K562 (cell line): Measurements from ENCODE around the gene SRSF9. TPM values are rescaled to one million over a fixed set of nuclear protein-coding genes. Genes with fewer than 3 reads are reported as not detected.

Source experiments
- BRF1 ChIP-seq: IDR thresholded peaks from 3 replicates; pipeline ENCODE4 v1.6.1; 2011; ENCODE audit warnings: borderline replicate concordance, mild to moderate bottlenecking; ENCODE audit not compliant: insufficient read length; ENCODE audit errors: extremely low read depth
- DIDO1 ChIP-seq: fragments of 450-650 bp; IDR thresholded peaks from 2 replicates; pipeline ENCODE4 v1.6.1; 2016; ENCODE audit warnings: low read depth, missing biosample characterization, missing genetic modification characterization
- FOXM1 ChIP-seq, 2 experiments: fragments of 450-650 bp in 1 of 2; sonication (generic) in 1 of 2; formaldehyde crosslinking in 1 of 2; IDR thresholded peaks; 2 replicates each; pipeline versions ENCODE4 v1.6.1 to v1.9.0; 2017 to 2022; ENCODE audit warnings: low read depth in 2 of 2, mild to moderate bottlenecking in 2 of 2, missing genetic modification reagents in 1 of 2, moderate library complexity in 1 of 2
- GATAD2B ChIP-seq: fragments of 450-650 bp; IDR thresholded peaks from 2 replicates; pipeline ENCODE4 v1.6.1; 2017; ENCODE audit warnings: mild to moderate bottlenecking, borderline replicate concordance
- HDGF ChIP-seq: fragments of 450-650 bp; IDR thresholded peaks from 2 replicates; pipeline ENCODE4 v1.6.1; 2016
- MAFG ChIP-seq: fragments of 450-650 bp; conservative IDR thresholded peaks from 2 replicates; pipeline ENCODE4 v1.6.1; 2016; ENCODE audit warnings: missing genetic modification characterization, missing compliant biosample characterization
- RBM15 ChIP-seq: fragments of 200-400 bp; formaldehyde crosslinking; IDR thresholded peaks from 2 replicates; pipeline ENCODE4 v1.6.1; 2018; ENCODE audit warnings: mild to moderate bottlenecking, low read length, moderate library complexity; ENCODE audit not compliant: insufficient read depth
- SP1 ChIP-seq: sonication (generic); formaldehyde crosslinking; IDR thresholded peaks from 2 replicates; pipeline ENCODE4 v1.8.1; 2022; ENCODE audit warnings: mild to moderate bottlenecking, missing genetic modification reagents
- ZNF175 ChIP-seq: fragments of 200-800 bp; sonication (Bioruptor generic); IDR thresholded peaks from 2 replicates; pipeline ENCODE4 v1.6.1; 2016; ENCODE audit warnings: low read depth, mild to moderate bottlenecking, missing genetic modification characterization, missing compliant biosample characterization
- polyA plus RNA-seq, 8 experiments: library from polyadenylated mRNA; depleted of rRNA in 4 of 8; stranded (reverse) in 5 of 8; unstranded in 3 of 8; fragments of >200 nt; fragmentation: Nextera tagmentation in 2 of 8; fragmentation: Illumina TruSeq in 1 of 8; extraction: Ambion mirVana in 2 of 8; extraction: Trizol in 1 of 8; gene quantifications; 2 replicates each; pipeline versions ENCODE4 v1.2.1 to v1.2.3, GENCODE V29; 2011 to 2014; ENCODE audit warnings: inconsistent platforms in 1 of 8, missing spikeins in 1 of 8
- total RNA-seq, 7 experiments: library from RNA; depleted of rRNA in 6 of 7; stranded (reverse); fragments of >200 nt in 6 of 7; fragmentation: Illumina TruSeq in 2 of 7; extraction: Trizol in 2 of 7; gene quantifications; 2 replicates each; pipeline versions ENCODE4 v1.2.1 to v1.2.3, GENCODE V29; 2011 to 2021; ENCODE audit warnings: low replicate concordance in 1 of 7
- TF ChIP-seq, protein P1 (sequence below), 3 experiments: IDR thresholded peaks in 2 of 3; conservative IDR thresholded peaks in 1 of 3; 2 replicates each; pipeline ENCODE4 v1.5.1; 2011 to 2012; ENCODE audit warnings: low read length in 3 of 3, mild to moderate bottlenecking in 3 of 3, control low read depth in 2 of 3, improper control_type of control experiment in 1 of 3, inconsistent platforms in 1 of 3, low read depth in 1 of 3, mixed read lengths in 1 of 3, moderate library complexity in 1 of 3; ENCODE audit not compliant: insufficient read depth in 2 of 3
- TF ChIP-seq, protein P2 (sequence below): fragments of 200-600 bp; sonication (generic); IDR thresholded peaks from one replicate; pipeline ENCODE4 v1.6.1; 2012; ENCODE audit warnings: mild to moderate bottlenecking, low read depth, low read length, inconsistent platforms
- TF ChIP-seq, protein P3 (sequence below): fragments of 250-450 bp; sonication (Bioruptor Pico); IDR thresholded peaks from 2 replicates; pipeline ENCODE4 v1.6.1; 2021; ENCODE audit warnings: mild to moderate bottlenecking
- TF ChIP-seq, protein P4 (sequence below): fragments of 450-650 bp; conservative IDR thresholded peaks from 2 replicates; pipeline ENCODE4 v1.6.1; 2016; ENCODE audit warnings: missing genetic modification characterization, low read depth, mild to moderate bottlenecking, missing compliant biosample characterization, moderate library complexity

SRSF9 gene
- total and polyA plus RNA-seq, 9 of the 15 experiments (the other 6 are each of a cell fraction or from before 2014, with no cell fraction given), result 40.3 to 291 (median 230) TPM

DNA sequence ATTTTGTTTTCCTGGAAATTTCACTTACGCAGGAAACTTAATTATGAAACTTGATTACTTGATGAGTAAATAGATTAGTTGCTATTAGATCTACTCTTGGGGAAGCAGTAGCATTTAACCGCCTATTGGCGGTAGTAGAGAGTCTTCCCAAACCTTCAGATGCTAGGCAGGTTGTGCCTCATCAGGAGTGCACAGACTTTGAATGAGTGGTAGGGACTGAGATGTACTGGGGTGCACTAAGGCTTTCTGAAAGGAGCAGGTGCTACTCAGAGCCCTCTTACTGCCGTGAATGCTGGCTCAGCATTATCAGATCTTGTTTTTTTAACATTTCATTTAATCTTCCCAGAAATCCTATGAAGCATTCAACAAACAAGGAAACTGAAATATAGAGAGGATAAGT lies 15.6 kb downstream of the SRSF9 start (continued):
- TF ChIP-seq, protein P1, sequence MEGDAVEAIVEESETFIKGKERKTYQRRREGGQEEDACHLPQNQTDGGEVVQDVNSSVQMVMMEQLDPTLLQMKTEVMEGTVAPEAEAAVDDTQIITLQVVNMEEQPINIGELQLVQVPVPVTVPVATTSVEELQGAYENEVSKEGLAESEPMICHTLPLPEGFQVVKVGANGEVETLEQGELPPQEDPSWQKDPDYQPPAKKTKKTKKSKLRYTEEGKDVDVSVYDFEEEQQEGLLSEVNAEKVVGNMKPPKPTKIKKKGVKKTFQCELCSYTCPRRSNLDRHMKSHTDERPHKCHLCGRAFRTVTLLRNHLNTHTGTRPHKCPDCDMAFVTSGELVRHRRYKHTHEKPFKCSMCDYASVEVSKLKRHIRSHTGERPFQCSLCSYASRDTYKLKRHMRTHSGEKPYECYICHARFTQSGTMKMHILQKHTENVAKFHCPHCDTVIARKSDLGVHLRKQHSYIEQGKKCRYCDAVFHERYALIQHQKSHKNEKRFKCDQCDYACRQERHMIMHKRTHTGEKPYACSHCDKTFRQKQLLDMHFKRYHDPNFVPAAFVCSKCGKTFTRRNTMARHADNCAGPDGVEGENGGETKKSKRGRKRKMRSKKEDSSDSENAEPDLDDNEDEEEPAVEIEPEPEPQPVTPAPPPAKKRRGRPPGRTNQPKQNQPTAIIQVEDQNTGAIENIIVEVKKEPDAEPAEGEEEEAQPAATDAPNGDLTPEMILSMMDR (IDR thresholded peaks at IDR 0.05 in 2 of 3, conservative IDR thresholded peaks at IDR 0.05 in 1 of 3; ENCODE audit: insufficient read depth in 2 of 3, low read depth in 1 of 3, low read length in 3 of 3), result peak; percentile 63 to 70 (median 69)
- no peak for TF ChIP-seq BRF1
- no peak for TF ChIP-seq SP1 (CRISPR knock-in tag)
- TF ChIP-seq, protein P2, sequence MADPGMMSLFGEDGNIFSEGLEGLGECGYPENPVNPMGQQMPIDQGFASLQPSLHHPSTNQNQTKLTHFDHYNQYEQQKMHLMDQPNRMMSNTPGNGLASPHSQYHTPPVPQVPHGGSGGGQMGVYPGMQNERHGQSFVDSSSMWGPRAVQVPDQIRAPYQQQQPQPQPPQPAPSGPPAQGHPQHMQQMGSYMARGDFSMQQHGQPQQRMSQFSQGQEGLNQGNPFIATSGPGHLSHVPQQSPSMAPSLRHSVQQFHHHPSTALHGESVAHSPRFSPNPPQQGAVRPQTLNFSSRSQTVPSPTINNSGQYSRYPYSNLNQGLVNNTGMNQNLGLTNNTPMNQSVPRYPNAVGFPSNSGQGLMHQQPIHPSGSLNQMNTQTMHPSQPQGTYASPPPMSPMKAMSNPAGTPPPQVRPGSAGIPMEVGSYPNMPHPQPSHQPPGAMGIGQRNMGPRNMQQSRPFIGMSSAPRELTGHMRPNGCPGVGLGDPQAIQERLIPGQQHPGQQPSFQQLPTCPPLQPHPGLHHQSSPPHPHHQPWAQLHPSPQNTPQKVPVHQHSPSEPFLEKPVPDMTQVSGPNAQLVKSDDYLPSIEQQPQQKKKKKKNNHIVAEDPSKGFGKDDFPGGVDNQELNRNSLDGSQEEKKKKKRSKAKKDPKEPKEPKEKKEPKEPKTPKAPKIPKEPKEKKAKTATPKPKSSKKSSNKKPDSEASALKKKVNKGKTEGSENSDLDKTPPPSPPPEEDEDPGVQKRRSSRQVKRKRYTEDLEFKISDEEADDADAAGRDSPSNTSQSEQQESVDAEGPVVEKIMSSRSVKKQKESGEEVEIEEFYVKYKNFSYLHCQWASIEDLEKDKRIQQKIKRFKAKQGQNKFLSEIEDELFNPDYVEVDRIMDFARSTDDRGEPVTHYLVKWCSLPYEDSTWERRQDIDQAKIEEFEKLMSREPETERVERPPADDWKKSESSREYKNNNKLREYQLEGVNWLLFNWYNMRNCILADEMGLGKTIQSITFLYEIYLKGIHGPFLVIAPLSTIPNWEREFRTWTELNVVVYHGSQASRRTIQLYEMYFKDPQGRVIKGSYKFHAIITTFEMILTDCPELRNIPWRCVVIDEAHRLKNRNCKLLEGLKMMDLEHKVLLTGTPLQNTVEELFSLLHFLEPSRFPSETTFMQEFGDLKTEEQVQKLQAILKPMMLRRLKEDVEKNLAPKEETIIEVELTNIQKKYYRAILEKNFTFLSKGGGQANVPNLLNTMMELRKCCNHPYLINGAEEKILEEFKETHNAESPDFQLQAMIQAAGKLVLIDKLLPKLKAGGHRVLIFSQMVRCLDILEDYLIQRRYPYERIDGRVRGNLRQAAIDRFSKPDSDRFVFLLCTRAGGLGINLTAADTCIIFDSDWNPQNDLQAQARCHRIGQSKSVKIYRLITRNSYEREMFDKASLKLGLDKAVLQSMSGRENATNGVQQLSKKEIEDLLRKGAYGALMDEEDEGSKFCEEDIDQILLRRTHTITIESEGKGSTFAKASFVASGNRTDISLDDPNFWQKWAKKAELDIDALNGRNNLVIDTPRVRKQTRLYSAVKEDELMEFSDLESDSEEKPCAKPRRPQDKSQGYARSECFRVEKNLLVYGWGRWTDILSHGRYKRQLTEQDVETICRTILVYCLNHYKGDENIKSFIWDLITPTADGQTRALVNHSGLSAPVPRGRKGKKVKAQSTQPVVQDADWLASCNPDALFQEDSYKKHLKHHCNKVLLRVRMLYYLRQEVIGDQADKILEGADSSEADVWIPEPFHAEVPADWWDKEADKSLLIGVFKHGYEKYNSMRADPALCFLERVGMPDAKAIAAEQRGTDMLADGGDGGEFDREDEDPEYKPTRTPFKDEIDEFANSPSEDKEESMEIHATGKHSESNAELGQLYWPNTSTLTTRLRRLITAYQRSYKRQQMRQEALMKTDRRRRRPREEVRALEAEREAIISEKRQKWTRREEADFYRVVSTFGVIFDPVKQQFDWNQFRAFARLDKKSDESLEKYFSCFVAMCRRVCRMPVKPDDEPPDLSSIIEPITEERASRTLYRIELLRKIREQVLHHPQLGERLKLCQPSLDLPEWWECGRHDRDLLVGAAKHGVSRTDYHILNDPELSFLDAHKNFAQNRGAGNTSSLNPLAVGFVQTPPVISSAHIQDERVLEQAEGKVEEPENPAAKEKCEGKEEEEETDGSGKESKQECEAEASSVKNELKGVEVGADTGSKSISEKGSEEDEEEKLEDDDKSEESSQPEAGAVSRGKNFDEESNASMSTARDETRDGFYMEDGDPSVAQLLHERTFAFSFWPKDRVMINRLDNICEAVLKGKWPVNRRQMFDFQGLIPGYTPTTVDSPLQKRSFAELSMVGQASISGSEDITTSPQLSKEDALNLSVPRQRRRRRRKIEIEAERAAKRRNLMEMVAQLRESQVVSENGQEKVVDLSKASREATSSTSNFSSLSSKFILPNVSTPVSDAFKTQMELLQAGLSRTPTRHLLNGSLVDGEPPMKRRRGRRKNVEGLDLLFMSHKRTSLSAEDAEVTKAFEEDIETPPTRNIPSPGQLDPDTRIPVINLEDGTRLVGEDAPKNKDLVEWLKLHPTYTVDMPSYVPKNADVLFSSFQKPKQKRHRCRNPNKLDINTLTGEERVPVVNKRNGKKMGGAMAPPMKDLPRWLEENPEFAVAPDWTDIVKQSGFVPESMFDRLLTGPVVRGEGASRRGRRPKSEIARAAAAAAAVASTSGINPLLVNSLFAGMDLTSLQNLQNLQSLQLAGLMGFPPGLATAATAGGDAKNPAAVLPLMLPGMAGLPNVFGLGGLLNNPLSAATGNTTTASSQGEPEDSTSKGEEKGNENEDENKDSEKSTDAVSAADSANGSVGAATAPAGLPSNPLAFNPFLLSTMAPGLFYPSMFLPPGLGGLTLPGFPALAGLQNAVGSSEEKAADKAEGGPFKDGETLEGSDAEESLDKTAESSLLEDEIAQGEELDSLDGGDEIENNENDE, result no peak
- TF ChIP-seq GATAD2B, result no peak
- TF ChIP-seq, protein P3, sequence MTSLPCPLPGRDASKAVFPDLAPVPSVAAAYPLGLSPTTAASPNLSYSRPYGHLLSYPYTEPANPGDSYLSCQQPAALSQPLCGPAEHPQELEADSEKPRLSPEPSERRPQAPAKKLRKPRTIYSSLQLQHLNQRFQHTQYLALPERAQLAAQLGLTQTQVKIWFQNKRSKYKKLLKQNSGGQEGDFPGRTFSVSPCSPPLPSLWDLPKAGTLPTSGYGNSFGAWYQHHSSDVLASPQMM, result no peak
- no peak for TF ChIP-seq RBM15
- no peak for TF ChIP-seq ZNF175 (CRISPR knock-in tag)
- TF ChIP-seq HDGF, result no peak
- no peak for TF ChIP-seq FOXM1 (IDR thresholded peaks at IDR 0.05; ENCODE audit: low read depth)
- no peak for TF ChIP-seq FOXM1 (CRISPR knock-in tag; IDR thresholded peaks at IDR 0.05; ENCODE audit: low read depth)
- TF ChIP-seq, protein P4, sequence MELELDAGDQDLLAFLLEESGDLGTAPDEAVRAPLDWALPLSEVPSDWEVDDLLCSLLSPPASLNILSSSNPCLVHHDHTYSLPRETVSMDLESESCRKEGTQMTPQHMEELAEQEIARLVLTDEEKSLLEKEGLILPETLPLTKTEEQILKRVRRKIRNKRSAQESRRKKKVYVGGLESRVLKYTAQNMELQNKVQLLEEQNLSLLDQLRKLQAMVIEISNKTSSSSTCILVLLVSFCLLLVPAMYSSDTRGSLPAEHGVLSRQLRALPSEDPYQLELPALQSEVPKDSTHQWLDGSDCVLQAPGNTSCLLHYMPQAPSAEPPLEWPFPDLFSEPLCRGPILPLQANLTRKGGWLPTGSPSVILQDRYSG (tag), result no peak
- TF ChIP-seq MAFG (tag), result peak; percentile 86
- TF ChIP-seq DIDO1 (tag), result no peak
